Endothelial cell of umbilical vein (primary cell): Measurements from ENCODE around the gene SART3.

Experiments
- EZH2 ChIP-seq: IDR thresholded peaks from 2 replicates; pipeline ENCODE4 v1.6.1; 2012; ENCODE audit warnings: borderline replicate concordance, low read depth, mild to moderate bottlenecking, moderate library complexity, low read length, inconsistent platforms; ENCODE audit not compliant: severe bottlenecking
- FOS ChIP-seq: IDR thresholded peaks from 2 replicates; pipeline ENCODE4 v1.6.1; 2011; ENCODE audit warnings: mild to moderate bottlenecking, low read length, moderate library complexity, borderline replicate concordance; ENCODE audit not compliant: insufficient read depth
- JUN ChIP-seq: IDR thresholded peaks from 2 replicates; pipeline ENCODE4 v1.6.1; 2011; ENCODE audit warnings: borderline replicate concordance, low read depth; ENCODE audit not compliant: insufficient read length, insufficient read depth
- MYC ChIP-seq: IDR thresholded peaks from one replicate; pipeline ENCODE4 v1.6.1; 2011; ENCODE audit warnings: mild to moderate bottlenecking, low read depth, low read length
- POLR2A ChIP-seq: IDR thresholded peaks from 2 replicates; pipeline ENCODE4 v1.6.1; 2012; ENCODE audit warnings: low read depth, mild to moderate bottlenecking, control low read depth, low read length
- POLR2AphosphoS5 ChIP-seq: IDR thresholded peaks from 2 replicates; pipeline ENCODE4 v1.6.1; 2012; ENCODE audit warnings: low read depth, mild to moderate bottlenecking, control low read depth, low read length, moderate library complexity; ENCODE audit not compliant: insufficient read depth
- TF ChIP-seq, protein P1 (sequence below), 2 donors: IDR thresholded peaks; 1 replicate in 1 of 2; 2 replicates in 1 of 2; pipeline ENCODE4 v1.5.1; 2011; ENCODE audit warnings: low read length in 2 of 2, mild to moderate bottlenecking in 2 of 2, moderate library complexity in 2 of 2, control low read depth in 1 of 2, inconsistent platforms in 1 of 2, low read depth in 1 of 2; ENCODE audit not compliant: insufficient read depth in 1 of 2; ENCODE audit errors: extremely low read depth in 1 of 2
- TF ChIP-seq, protein P2 (sequence below): IDR thresholded peaks from 2 replicates; pipeline ENCODE4 v1.6.1; 2011; ENCODE audit not compliant: insufficient read depth, insufficient read length

- TF ChIP-seq, protein P1, sequence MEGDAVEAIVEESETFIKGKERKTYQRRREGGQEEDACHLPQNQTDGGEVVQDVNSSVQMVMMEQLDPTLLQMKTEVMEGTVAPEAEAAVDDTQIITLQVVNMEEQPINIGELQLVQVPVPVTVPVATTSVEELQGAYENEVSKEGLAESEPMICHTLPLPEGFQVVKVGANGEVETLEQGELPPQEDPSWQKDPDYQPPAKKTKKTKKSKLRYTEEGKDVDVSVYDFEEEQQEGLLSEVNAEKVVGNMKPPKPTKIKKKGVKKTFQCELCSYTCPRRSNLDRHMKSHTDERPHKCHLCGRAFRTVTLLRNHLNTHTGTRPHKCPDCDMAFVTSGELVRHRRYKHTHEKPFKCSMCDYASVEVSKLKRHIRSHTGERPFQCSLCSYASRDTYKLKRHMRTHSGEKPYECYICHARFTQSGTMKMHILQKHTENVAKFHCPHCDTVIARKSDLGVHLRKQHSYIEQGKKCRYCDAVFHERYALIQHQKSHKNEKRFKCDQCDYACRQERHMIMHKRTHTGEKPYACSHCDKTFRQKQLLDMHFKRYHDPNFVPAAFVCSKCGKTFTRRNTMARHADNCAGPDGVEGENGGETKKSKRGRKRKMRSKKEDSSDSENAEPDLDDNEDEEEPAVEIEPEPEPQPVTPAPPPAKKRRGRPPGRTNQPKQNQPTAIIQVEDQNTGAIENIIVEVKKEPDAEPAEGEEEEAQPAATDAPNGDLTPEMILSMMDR (IDR thresholded peaks at IDR 0.05; ENCODE audit: extremely low read depth in 1 of 2, insufficient read depth in 1 of 2, low read depth in 1 of 2, low read length in 2 of 2), result no peak
- TF ChIP-seq POLR2A, result no peak
- no peak for TF ChIP-seq POLR2AphosphoS5
- TF ChIP-seq EZH2, result no peak
- no peak for TF ChIP-seq JUN
- no peak for TF ChIP-seq FOS
- TF ChIP-seq MYC, result no peak
- TF ChIP-seq, protein P2, sequence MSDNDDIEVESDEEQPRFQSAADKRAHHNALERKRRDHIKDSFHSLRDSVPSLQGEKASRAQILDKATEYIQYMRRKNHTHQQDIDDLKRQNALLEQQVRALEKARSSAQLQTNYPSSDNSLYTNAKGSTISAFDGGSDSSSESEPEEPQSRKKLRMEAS, result no peak
These were observed 43.4 kb upstream of the SART3 start for GRCh38 chr12:108604208-108604941.
